HCT116 (cell line): ENCODE results near the gene MINDY4. TPM values are rescaled to one million over a fixed set of nuclear protein-coding genes. Genes with fewer than 3 reads are reported as not detected.

Experiments used
- ATAC-seq: fragments of 200-7000 bp; cut with Tn5 transposase; 2 replicates; pipeline ENCODE4 v1.9.1; 2020; ENCODE audit warnings: mild to moderate bottlenecking, moderate library complexity
- BruUV-seq: library from RNA; stranded (reverse); fragments of 400-500 nt; replicated peaks from 2 replicates; lab custom pipeline; 2021; lab: Mats Ljungman, UMichigan
- CTCF ChIA-PET: fragments of 300-600 bp; sonication (Branson Sonifier 250); formaldehyde crosslinking; loops from one replicate; lab custom pipeline; 2021; ENCODE audit warnings: antibody characterized with exemption; lab: Charles Lee
- POLR2A ChIA-PET: fragments of 300-600, 350-600 bp; sonication (Branson Sonifier 250); formaldehyde crosslinking; loops from one replicate; lab custom pipeline; 2021; ENCODE audit warnings: antibody characterized with exemption; lab: Charles Lee
- RAD21 ChIA-PET, 2 experiments: fragments of 300-600 bp; sonication (Branson Sonifier 250); formaldehyde crosslinking; loops; one replicate each; lab custom pipeline; 2023; ENCODE audit warnings: low total read pairs in 2 of 2; ENCODE audit not compliant: uncharacterized antibody in 2 of 2, unreplicated experiment in 2 of 2, low non-redundant PET in 1 of 2; lab: Charles Lee
- DNase-seq: peaks from one replicate; pipeline ENCODE4 v3.0.0-alpha.2; 2010; ENCODE audit warnings: low read depth, low spot score
- H2AFZ ChIP-seq: fragments of 200-600 bp; shearing (Covaris generic), sonication (generic); 2 replicates; pipeline ENCODE4 v1.6.1; 2017; ENCODE audit warnings: low read depth, mixed run types, mixed read lengths, antibody characterized with exemption, low read length; ENCODE audit not compliant: poor library complexity, severe bottlenecking
- H3K27ac ChIP-seq: 2 replicates; pipeline ENCODE4 v1.5.1; 2012; ENCODE audit warnings: low read depth, low read length
- H3K27me3 ChIP-seq: fragments of 200-600 bp; sonication (generic); 2 replicates; pipeline ENCODE4 v1.6.1; 2016; ENCODE audit warnings: mixed run types, low read length, mixed read lengths; ENCODE audit not compliant: insufficient read depth
- H3K36me3 ChIP-seq, 2 experiments: fragments of 200-500 bp in 1 of 2; fragments of 200-600 bp in 1 of 2; sonication (Bioruptor generic) in 1 of 2; sonication (generic) in 1 of 2; 2 replicates each; pipeline versions ENCODE4 v1.5.1 to v1.6.1; 2014 to 2016; ENCODE audit warnings: low read length in 2 of 2, inconsistent platforms in 1 of 2, mixed read lengths in 1 of 2, mixed run types in 1 of 2; ENCODE audit not compliant: insufficient read depth in 2 of 2, control insufficient read depth in 1 of 2
- H3K4me1 ChIP-seq, 2 experiments: fragments of 200-600 bp in 1 of 2; sonication (generic) in 1 of 2; 2 replicates each; pipeline versions ENCODE4 v1.5.1 to v1.6.1; 2012 to 2017; ENCODE audit warnings: low read length in 2 of 2, inconsistent platforms in 1 of 2, mild to moderate bottlenecking in 1 of 2, mixed read lengths in 1 of 2, mixed run types in 1 of 2, moderate library complexity in 1 of 2; ENCODE audit not compliant: insufficient read depth in 2 of 2, control insufficient read depth in 1 of 2
- H3K4me2 ChIP-seq: fragments of 200-600 bp; sonication (generic); 2 replicates; pipeline ENCODE4 v1.6.1; 2017; ENCODE audit warnings: mixed run types, low read length, mixed read lengths
- H3K4me3 ChIP-seq, 2 experiments: fragments of 200-600 bp in 1 of 2; sonication (generic) in 1 of 2; replicated peaks in 1 of 2; 2 replicates each; pipeline ENCODE4 v1.5.1; 2011 to 2016; ENCODE audit warnings: low read length in 2 of 2, control low read depth in 1 of 2, low read depth in 1 of 2, mild to moderate bottlenecking in 1 of 2, mixed read lengths in 1 of 2, mixed run types in 1 of 2
- H3K79me2 ChIP-seq: fragments of 200-600 bp; sonication (generic); 2 replicates; pipeline ENCODE4 v1.6.1; 2017; ENCODE audit warnings: mild to moderate bottlenecking, mixed run types, low read length, moderate library complexity, mixed read lengths; ENCODE audit not compliant: insufficient read depth
- H3K9ac ChIP-seq: fragments of 200-600 bp; sonication (generic); 2 replicates; pipeline ENCODE4 v1.6.1; 2016; ENCODE audit warnings: low read length, mixed read lengths
- H3K9me2 ChIP-seq: fragments of 200-600 bp; sonication (generic), shearing (Covaris generic); 2 replicates; pipeline ENCODE4 v1.6.1; 2017; ENCODE audit warnings: mixed run types, mild to moderate bottlenecking, moderate library complexity; ENCODE audit not compliant: insufficient read depth
- H3K9me3 ChIP-seq, 2 experiments: fragments of 200-500 bp in 1 of 2; fragments of 200-600 bp in 1 of 2; sonication (Bioruptor generic) in 1 of 2; sonication (generic) in 1 of 2; 2 replicates each; pipeline ENCODE4 v1.6.1; 2014 to 2017; ENCODE audit warnings: low read length in 2 of 2, mixed read lengths in 2 of 2, inconsistent platforms in 1 of 2, low read depth in 1 of 2, mild to moderate bottlenecking in 1 of 2, mixed run types in 1 of 2, moderate library complexity in 1 of 2; ENCODE audit not compliant: control insufficient read depth in 1 of 2, insufficient read depth in 1 of 2
- H4K20me1 ChIP-seq: fragments of 200-600 bp; sonication (generic), shearing (Covaris generic); 2 replicates; pipeline ENCODE4 v1.6.1; 2017; ENCODE audit warnings: mixed run types, mild to moderate bottlenecking, moderate library complexity; ENCODE audit not compliant: insufficient read depth
- CBX3 ChIP-seq: IDR thresholded peaks from 2 replicates; pipeline ENCODE4 v1.6.1; 2012; ENCODE audit warnings: low read depth
- EZH2 ChIP-seq: fragments of 200-600 bp; sonication (generic); IDR thresholded peaks from 2 replicates; pipeline ENCODE4 v1.6.1; 2017; ENCODE audit warnings: antibody characterized with exemption, mixed run types
- FOSL1 ChIP-seq: IDR thresholded peaks from 2 replicates; pipeline ENCODE4 v1.6.1; 2012; ENCODE audit warnings: low read depth
- JUND ChIP-seq: IDR thresholded peaks from 2 replicates; pipeline ENCODE4 v1.6.1; 2012
- MAX ChIP-seq: IDR thresholded peaks from 2 replicates; pipeline ENCODE4 v1.6.1; 2012
- POLR2A ChIP-seq: IDR thresholded peaks from 2 replicates; pipeline ENCODE4 v1.7.0; 2011; ENCODE audit warnings: borderline replicate concordance; ENCODE audit not compliant: insufficient read depth, insufficient read length; ENCODE audit errors: extremely low read depth
- POLR2AphosphoS5 ChIP-seq: IDR thresholded peaks from 2 replicates; pipeline ENCODE4 v1.6.1; 2011; ENCODE audit warnings: mild to moderate bottlenecking, low read depth, low read length, moderate library complexity
- REST ChIP-seq: IDR thresholded peaks from 2 replicates; pipeline ENCODE4 v1.6.1; 2012; ENCODE audit warnings: low read depth
- SIN3A ChIP-seq: IDR thresholded peaks from 2 replicates; pipeline ENCODE4 v1.6.1; 2012; ENCODE audit warnings: low read depth
- SP1 ChIP-seq: IDR thresholded peaks from 2 replicates; pipeline ENCODE4 v1.6.1; 2012; ENCODE audit warnings: low read depth
- SRF ChIP-seq: IDR thresholded peaks from 2 replicates; pipeline ENCODE4 v1.6.1; 2012; ENCODE audit warnings: low read depth
- TCF7L2 ChIP-seq: IDR thresholded peaks from 2 replicates; pipeline ENCODE4 v1.7.0; 2011; ENCODE audit warnings: borderline replicate concordance, inconsistent platforms; ENCODE audit not compliant: insufficient read depth, insufficient read length; ENCODE audit errors: extremely low read depth
- YY1 ChIP-seq: IDR thresholded peaks from 2 replicates; pipeline ENCODE4 v1.6.1; 2011; ENCODE audit warnings: low read length, low read depth, moderate library complexity, mild to moderate bottlenecking; ENCODE audit not compliant: insufficient replicate concordance; ENCODE audit errors: extremely low read depth
- intact Hi-C: fragments of 100-400 bp; cut with micrococcal nuclease; formaldehyde crosslinking; loops from 2 replicates; pipeline ENCODE4 v1.10.0; 2022
- total RNA-seq: library from RNA; stranded (reverse); gene quantifications from one replicate; pipeline ENCODE4 v1.2.1, GENCODE V29; 2021; ENCODE audit not compliant: unreplicated experiment

MINDY4 gene
- total RNA-seq, 1 experiment from 2014 or later, result 6.1 TPM

- ChIA-PET RAD21 (no interaction called here), POLR2A (no interaction called here), CTCF (no interaction called here)
- Histone ChIP-seq H3K36me3 (no peaks in the 10 kb centered on the region), H3K27me3 (no peaks in the 10 kb centered on the region), H3K79me2 (no peaks in the 10 kb centered on the region), H3K9me2 (no peaks in the 10 kb centered on the region), H2AFZ (no peak overlapping the region), H3K27ac (no peak overlapping the region), H3K4me1 (peaks cover 2 to 14% of the 10 kb centered on the region in 2 experiments; a peak in 2 of 4 replicates), H3K9ac (no peak overlapping the region), H3K9me3 (no peaks in the 10 kb centered on the region), H3K4me3 (no peak overlapping the region), H4K20me1 (no peaks in the 10 kb centered on the region), H3K4me2 (no peak overlapping the region; the same call in 1 of the 2 replicates)
- ATAC-seq (no peak), DNase-seq (no peak)
- intact Hi-C loops, result no loop called here
- TF ChIP-seq POLR2AphosphoS5 (no peak), JUND (no peak), SIN3A (no peak), MAX (no peak), CBX3 (no peak), YY1 (no peak), POLR2A (no peak), EZH2 (no peak), REST (no peak), FOSL1 (no peak), SP1 (no peak), TCF7L2 (no peak), SRF (no peak)
- BruUV-seq, result no TSS peak
These were observed 134.8 kb downstream of the MINDY4 start for GRCh38 chr7:30906014-30906413.
